A549 (cell line): ENCODE measurements around the gene CARMIL1. TPM values are rescaled to one million over a fixed set of nuclear protein-coding genes. Genes with fewer than 3 reads are reported as not detected.

Experiments used
- ATAC-seq, 2 experiments: fragments of 200-7000 bp in 1 of 2; fragments of >200 bp in 1 of 2; cut with Nextera tagmentation in 1 of 2; cut with Tn5 transposase in 1 of 2; 3 replicates each; pipeline versions ENCODE4 v1.8.0 to v1.9.1; 2018 to 2020; ENCODE audit warnings: mild to moderate bottlenecking in 1 of 2, moderate library complexity in 1 of 2
- CTCF ChIA-PET: fragments of 300-600 bp; sonication (Branson Sonifier 250); formaldehyde crosslinking; extraction: SDS; loops from one replicate; lab custom pipeline; 2021; ENCODE audit warnings: antibody characterized with exemption, inconsistent platforms; lab: Yijun Ruan, JAX
- POLR2A ChIA-PET: fragments of 350-600 bp; formaldehyde crosslinking; extraction: SDS; loops from one replicate; lab custom pipeline; 2021; ENCODE audit warnings: antibody characterized with exemption, inconsistent platforms; lab: Yijun Ruan, JAX
- DNase-seq, 2 experiments: peaks; one replicate each; pipeline versions ENCODE4 v3.0.0 to v3.0.0-alpha.2; 2011 to 2016; ENCODE audit warnings: low read depth in 1 of 2, low spot score in 1 of 2
- FAIRE-seq: peaks from 2 replicates; lab custom pipeline; 2011; peaks lifted over from hg19 to GRCh38; lab: Jason Lieb, UNC
- H3K27ac ChIP-seq, 2 experiments: fragments of >200 bp; sonication (Bioruptor Twin); formaldehyde crosslinking; 3 replicates each; pipeline ENCODE4 v1.5.1; 2016 to 2017
- H3K4me1 ChIP-seq: fragments of >200 bp; sonication (Bioruptor Twin); formaldehyde crosslinking; 3 replicates; pipeline ENCODE4 v1.6.1; 2016
- H3K4me2 ChIP-seq: fragments of >200 bp; sonication (Bioruptor Twin); formaldehyde crosslinking; 3 replicates; pipeline ENCODE4 v1.6.1; 2016
- H3K4me3 ChIP-seq: fragments of >200 bp; sonication (Bioruptor Twin); formaldehyde crosslinking; 3 replicates; pipeline ENCODE4 v1.5.1; 2016
- H3K9me3 ChIP-seq: fragments of >200 bp; sonication (Bioruptor Twin); formaldehyde crosslinking; 3 replicates; pipeline ENCODE4 v1.6.1; 2016
- CBX2 ChIP-seq: fragments of 200-600 bp; sonication (generic); IDR thresholded peaks from 2 replicates; pipeline ENCODE4 v1.6.1; 2016; ENCODE audit warnings: low read depth, mild to moderate bottlenecking, borderline replicate concordance
- CHD4 ChIP-seq: fragments of 200-600 bp; sonication (generic); IDR thresholded peaks from 2 replicates; pipeline ENCODE4 v1.6.1; 2016; ENCODE audit warnings: antibody characterized with exemption, mild to moderate bottlenecking, borderline replicate concordance
- EHF ChIP-seq: fragments of 250-450 bp; sonication (Bioruptor Pico); IDR thresholded peaks from 2 replicates; pipeline ENCODE4 v1.5.0; 2020; ENCODE audit warnings: mild to moderate bottlenecking
- FOXS1 ChIP-seq: fragments of 250-450 bp; sonication (Bioruptor Pico); IDR thresholded peaks from 2 replicates; pipeline ENCODE4 v1.5.0; 2020; ENCODE audit warnings: mild to moderate bottlenecking, moderate library complexity
- HDAC2 ChIP-seq: fragments of 200-600 bp; sonication (generic); IDR thresholded peaks from 2 replicates; pipeline ENCODE4 v1.6.1; 2016
- HEYL ChIP-seq: fragments of 250-450 bp; sonication (Bioruptor Pico); IDR thresholded peaks from 2 replicates; pipeline ENCODE4 v1.8.0; 2021; ENCODE audit warnings: mild to moderate bottlenecking, moderate library complexity
- HOXB13 ChIP-seq: fragments of 250-450 bp; sonication (Bioruptor Pico); IDR thresholded peaks from 2 replicates; pipeline ENCODE4 v1.5.0; 2020; ENCODE audit warnings: low read depth, mild to moderate bottlenecking, moderate library complexity
- JUNB ChIP-seq: fragments of >200 bp; sonication (Bioruptor Twin); formaldehyde crosslinking; IDR thresholded peaks from 2 replicates; pipeline ENCODE4 v1.6.1; 2016
- KDM5A ChIP-seq: fragments of 200-600 bp; sonication (generic); IDR thresholded peaks from 2 replicates; pipeline ENCODE4 v1.6.1; 2016; ENCODE audit warnings: antibody characterized with exemption, mild to moderate bottlenecking
- NR3C1 ChIP-seq: fragments of >200 bp; sonication (Bioruptor Twin); formaldehyde crosslinking; IDR thresholded peaks from 3 replicates; pipeline ENCODE4 v1.6.1; 2017
- POLR2A ChIP-seq: IDR thresholded peaks from 2 replicates; pipeline ENCODE4 v1.6.1; 2012; ENCODE audit warnings: mild to moderate bottlenecking, low read length
- RCOR1 ChIP-seq: fragments of 150-350 bp; IDR thresholded peaks from 2 replicates; pipeline ENCODE4 v1.6.1; 2014; ENCODE audit warnings: antibody characterized with exemption, low read length, low read depth
- RFX5 ChIP-seq: fragments of 450-650 bp; IDR thresholded peaks from 2 replicates; pipeline ENCODE4 v1.7.1; 2014; ENCODE audit warnings: antibody characterized with exemption, mild to moderate bottlenecking, moderate library complexity
- SMC3 ChIP-seq: fragments of >200 bp; sonication (Bioruptor Twin); formaldehyde crosslinking; IDR thresholded peaks from 3 replicates; pipeline ENCODE4 v1.6.1; 2018; ENCODE audit warnings: inconsistent platforms
- SREBF2 ChIP-seq: fragments of 450-650 bp; IDR thresholded peaks from 2 replicates; pipeline ENCODE4 v1.6.1; 2014; ENCODE audit warnings: mild to moderate bottlenecking, moderate library complexity
- TFCP2L1 ChIP-seq: fragments of 250-450 bp; sonication (Bioruptor Pico); IDR thresholded peaks from 2 replicates; pipeline ENCODE4 v1.5.0; 2021; ENCODE audit warnings: mild to moderate bottlenecking
- TP53 ChIP-seq: fragments of 250-450 bp; sonication (Bioruptor Pico); IDR thresholded peaks from 2 replicates; pipeline ENCODE4 v1.5.0; 2021; ENCODE audit warnings: mild to moderate bottlenecking, moderate library complexity
- ZC3H11A ChIP-seq: fragments of 450-650 bp; IDR thresholded peaks from 2 replicates; pipeline ENCODE4 v1.6.1; 2014; ENCODE audit warnings: antibody characterized with exemption, mild to moderate bottlenecking
- ZNF302 ChIP-seq: fragments of 250-450 bp; sonication (Bioruptor Pico); IDR thresholded peaks from 2 replicates; pipeline ENCODE4 v1.9.0; 2021; ENCODE audit warnings: inconsistent platforms, mild to moderate bottlenecking, moderate library complexity
- ZSCAN20 ChIP-seq: fragments of 250-450 bp; sonication (Bioruptor Pico); IDR thresholded peaks from 2 replicates; pipeline ENCODE4 v1.8.0; 2022; ENCODE audit warnings: mild to moderate bottlenecking, moderate library complexity
- WGBS: methylation state at CpG from one replicate; pipeline ENCODE4 v1.1.6; 2017; ENCODE audit errors: missing lambda C conversion rate; 5-methylcytosine and 5-hydroxymethylcytosine counted together
- polyA plus RNA-seq, 4 experiments: library from polyadenylated mRNA; depleted of rRNA in 3 of 4; stranded (reverse); fragments of >200 nt; fragmentation: RNase III in 1 of 4; extraction: RNeasy Plus Mini Kit Qiagen cat#74134 plus additional on column Dnase treatment in 1 of 4; gene quantifications; 2 replicates in 3 of 4; 3 replicates in 1 of 4; pipeline ENCODE4 v1.2.3, GENCODE V29; 2011 to 2017
- TF ChIP-seq, protein P1 (sequence below): fragments of 150-350 bp; IDR thresholded peaks from 2 replicates; pipeline ENCODE4 v1.6.1; 2014; ENCODE audit warnings: low read depth, mild to moderate bottlenecking, low read length
- TF ChIP-seq, protein P2 (sequence below): fragments of 250-450 bp; sonication (Bioruptor Pico); IDR thresholded peaks from 2 replicates; pipeline ENCODE4 v1.5.0; 2021; ENCODE audit warnings: mild to moderate bottlenecking, moderate library complexity, borderline replicate concordance
- TF ChIP-seq, protein P3 (sequence below): IDR thresholded peaks from 2 replicates; pipeline ENCODE4 v1.6.1; 2012
- TF ChIP-seq, protein P4 (sequence below): IDR thresholded peaks from 2 replicates; pipeline ENCODE4 v1.6.1; 2012
- TF ChIP-seq, protein P5 (sequence below): IDR thresholded peaks from 2 replicates; pipeline ENCODE4 v1.6.1; 2012; ENCODE audit warnings: low read depth, borderline replicate concordance
- TF ChIP-seq, protein P6 (sequence below): fragments of 250-450 bp; sonication (Bioruptor Pico); IDR thresholded peaks from 2 replicates; pipeline ENCODE4 v1.5.0; 2020; ENCODE audit warnings: low read depth, mild to moderate bottlenecking, moderate library complexity

CARMIL1 gene
- polyA plus RNA-seq, 2 of the 4 experiments (the other 2 are of a cell fraction), result 11.5 to 11.8 TPM

DNA sequence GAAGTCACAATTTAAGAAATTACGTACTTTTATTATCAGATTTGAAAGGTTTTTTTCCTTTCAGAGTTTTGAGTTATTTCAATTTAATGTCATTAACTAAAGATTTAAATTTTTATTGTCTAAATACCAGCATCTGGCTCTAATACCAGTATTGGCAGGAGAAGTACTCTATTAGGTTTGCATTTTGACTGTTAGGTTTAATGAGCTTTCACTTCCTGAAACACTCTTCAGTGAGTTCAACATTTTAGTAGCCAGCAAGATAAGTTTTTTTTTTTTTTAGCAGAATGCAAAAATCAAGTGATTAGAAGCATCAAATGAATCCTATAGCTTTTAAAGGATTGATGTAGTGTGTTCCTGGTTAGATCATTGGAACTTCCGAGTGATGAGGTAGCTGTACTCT lies 338.8 kb downstream of the CARMIL1 start:
- Histone ChIP-seq H3K4me1 (no peaks in the 10 kb centered on the region), H3K4me2 (no peak overlapping the region), H3K4me3 (no peak overlapping the region), H3K9me3 (no peaks in the 10 kb centered on the region), H3K27ac (no peak overlapping the region)
- ATAC-seq (no peak), DNase-seq (no peak), FAIRE-seq (no peak)
- TF ChIP-seq KDM5A (no peak), ZNF302 (CRISPR knock-in tag) (no peak), FOXS1 (CRISPR knock-in tag) (no peak), ZC3H11A (no peak), RFX5 (no peak), HOXB13 (CRISPR knock-in tag) (no peak), RCOR1 (no peak), TFCP2L1 (CRISPR knock-in tag) (no peak), SREBF2 (no peak), NR3C1 (no peak), EHF (no peak)
- TF ChIP-seq, protein P1, sequence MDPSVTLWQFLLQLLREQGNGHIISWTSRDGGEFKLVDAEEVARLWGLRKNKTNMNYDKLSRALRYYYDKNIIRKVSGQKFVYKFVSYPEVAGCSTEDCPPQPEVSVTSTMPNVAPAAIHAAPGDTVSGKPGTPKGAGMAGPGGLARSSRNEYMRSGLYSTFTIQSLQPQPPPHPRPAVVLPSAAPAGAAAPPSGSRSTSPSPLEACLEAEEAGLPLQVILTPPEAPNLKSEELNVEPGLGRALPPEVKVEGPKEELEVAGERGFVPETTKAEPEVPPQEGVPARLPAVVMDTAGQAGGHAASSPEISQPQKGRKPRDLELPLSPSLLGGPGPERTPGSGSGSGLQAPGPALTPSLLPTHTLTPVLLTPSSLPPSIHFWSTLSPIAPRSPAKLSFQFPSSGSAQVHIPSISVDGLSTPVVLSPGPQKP, result no peak
- TF ChIP-seq, protein P2, sequence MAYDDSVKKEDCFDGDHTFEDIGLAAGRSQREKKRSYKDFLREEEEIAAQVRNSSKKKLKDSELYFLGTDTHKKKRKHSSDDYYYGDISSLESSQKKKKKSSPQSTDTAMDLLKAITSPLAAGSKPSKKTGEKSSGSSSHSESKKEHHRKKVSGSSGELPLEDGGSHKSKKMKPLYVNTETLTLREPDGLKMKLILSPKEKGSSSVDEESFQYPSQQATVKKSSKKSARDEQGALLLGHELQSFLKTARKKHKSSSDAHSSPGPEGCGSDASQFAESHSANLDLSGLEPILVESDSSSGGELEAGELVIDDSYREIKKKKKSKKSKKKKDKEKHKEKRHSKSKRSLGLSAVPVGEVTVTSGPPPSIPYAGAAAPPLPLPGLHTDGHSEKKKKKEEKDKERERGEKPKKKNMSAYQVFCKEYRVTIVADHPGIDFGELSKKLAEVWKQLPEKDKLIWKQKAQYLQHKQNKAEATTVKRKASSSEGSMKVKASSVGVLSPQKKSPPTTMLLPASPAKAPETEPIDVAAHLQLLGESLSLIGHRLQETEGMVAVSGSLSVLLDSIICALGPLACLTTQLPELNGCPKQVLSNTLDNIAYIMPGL, result no peak
- TF ChIP-seq, protein P3, sequence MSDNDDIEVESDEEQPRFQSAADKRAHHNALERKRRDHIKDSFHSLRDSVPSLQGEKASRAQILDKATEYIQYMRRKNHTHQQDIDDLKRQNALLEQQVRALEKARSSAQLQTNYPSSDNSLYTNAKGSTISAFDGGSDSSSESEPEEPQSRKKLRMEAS, result no peak
- TF ChIP-seq, protein P4, sequence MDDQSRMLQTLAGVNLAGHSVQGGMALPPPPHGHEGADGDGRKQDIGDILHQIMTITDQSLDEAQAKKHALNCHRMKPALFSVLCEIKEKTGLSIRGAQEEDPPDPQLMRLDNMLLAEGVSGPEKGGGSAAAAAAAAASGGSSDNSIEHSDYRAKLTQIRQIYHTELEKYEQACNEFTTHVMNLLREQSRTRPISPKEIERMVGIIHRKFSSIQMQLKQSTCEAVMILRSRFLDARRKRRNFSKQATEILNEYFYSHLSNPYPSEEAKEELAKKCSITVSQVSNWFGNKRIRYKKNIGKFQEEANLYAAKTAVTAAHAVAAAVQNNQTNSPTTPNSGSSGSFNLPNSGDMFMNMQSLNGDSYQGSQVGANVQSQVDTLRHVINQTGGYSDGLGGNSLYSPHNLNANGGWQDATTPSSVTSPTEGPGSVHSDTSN, result no peak
- 93% methylated on average over 2 of the region's 2 CpGs for WGBS
- POLR2A ChIA-PET, result no interaction called here
- CTCF ChIA-PET, result interaction anchor here (1.0 kb wide), 1 partner anchor 128 kb away, joined by 3 read pairs; no protein-coding TSS in a partner anchor

DNA sequence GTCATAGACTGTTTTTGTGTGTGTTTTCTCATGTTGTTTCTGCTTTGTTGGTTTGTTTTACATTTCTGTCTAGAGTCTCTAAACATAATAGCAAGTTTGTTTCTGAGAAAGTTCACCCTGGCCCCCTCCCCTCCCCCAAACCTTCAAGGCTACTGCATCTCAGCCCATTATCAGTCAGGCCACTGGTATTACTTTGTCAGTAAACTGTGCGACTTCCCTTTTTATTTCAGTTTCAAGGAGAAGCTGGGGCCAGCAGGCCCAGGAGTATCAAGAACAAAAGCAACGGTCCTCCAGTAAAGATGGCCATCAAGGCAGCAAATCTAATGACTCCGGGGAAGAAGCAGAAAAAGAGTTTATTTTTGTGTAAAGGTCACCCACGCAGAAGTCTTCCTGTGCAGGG lies 340.0 kb downstream of the CARMIL1 start:
- Histone ChIP-seq H3K27ac (no peak overlapping the region), H3K4me3 (no peak overlapping the region), H3K9me3 (no peaks in the 10 kb centered on the region), H3K4me1 (no peaks in the 10 kb centered on the region), H3K4me2 (no peak overlapping the region)
- WGBS, result 83% methylated on average over 4 of the region's 4 CpGs
- DNase-seq (no peak), FAIRE-seq (no peak), ATAC-seq (no peak)
- ChIA-PET CTCF (interaction anchor here (1.3 kb wide), 1 partner anchor 396 kb away, joined by 3 read pairs; no protein-coding TSS in a partner anchor), POLR2A (no interaction called here)
- TF ChIP-seq, protein P5, sequence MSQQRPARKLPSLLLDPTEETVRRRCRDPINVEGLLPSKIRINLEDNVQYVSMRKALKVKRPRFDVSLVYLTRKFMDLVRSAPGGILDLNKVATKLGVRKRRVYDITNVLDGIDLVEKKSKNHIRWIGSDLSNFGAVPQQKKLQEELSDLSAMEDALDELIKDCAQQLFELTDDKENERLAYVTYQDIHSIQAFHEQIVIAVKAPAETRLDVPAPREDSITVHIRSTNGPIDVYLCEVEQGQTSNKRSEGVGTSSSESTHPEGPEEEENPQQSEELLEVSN, result no peak
- no peak for TF ChIP-seq SMC3
- no peak for TF ChIP-seq CHD4
- TF ChIP-seq, protein P6, sequence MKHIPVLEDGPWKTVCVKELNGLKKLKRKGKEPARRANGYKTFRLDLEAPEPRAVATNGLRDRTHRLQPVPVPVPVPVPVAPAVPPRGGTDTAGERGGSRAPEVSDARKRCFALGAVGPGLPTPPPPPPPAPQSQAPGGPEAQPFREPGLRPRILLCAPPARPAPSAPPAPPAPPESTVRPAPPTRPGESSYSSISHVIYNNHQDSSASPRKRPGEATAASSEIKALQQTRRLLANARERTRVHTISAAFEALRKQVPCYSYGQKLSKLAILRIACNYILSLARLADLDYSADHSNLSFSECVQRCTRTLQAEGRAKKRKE (CRISPR knock-in tag), result no peak
- no peak for TF ChIP-seq HEYL (CRISPR knock-in tag)
- TF ChIP-seq TP53 (CRISPR knock-in tag), result no peak
- TF ChIP-seq POLR2A, result no peak
- no peak for TF ChIP-seq JUNB
- no peak for TF ChIP-seq ZSCAN20 (CRISPR knock-in tag)
- no peak for TF ChIP-seq CBX2
- TF ChIP-seq HDAC2, result no peak
- TF ChIP-seq EHF, result no peak
- no peak for TF ChIP-seq RFX5
- TF ChIP-seq, all 56 proteins: peak for 0
